ENCODE data around the gene KCNQ1. TPM values are rescaled to one million over a fixed set of nuclear protein-coding genes. Genes with fewer than 3 reads are reported as not detected.

KCNQ1 gene
- total RNA-seq, 1 donor from 2014 or later = 8.5 TPM

DNA sequence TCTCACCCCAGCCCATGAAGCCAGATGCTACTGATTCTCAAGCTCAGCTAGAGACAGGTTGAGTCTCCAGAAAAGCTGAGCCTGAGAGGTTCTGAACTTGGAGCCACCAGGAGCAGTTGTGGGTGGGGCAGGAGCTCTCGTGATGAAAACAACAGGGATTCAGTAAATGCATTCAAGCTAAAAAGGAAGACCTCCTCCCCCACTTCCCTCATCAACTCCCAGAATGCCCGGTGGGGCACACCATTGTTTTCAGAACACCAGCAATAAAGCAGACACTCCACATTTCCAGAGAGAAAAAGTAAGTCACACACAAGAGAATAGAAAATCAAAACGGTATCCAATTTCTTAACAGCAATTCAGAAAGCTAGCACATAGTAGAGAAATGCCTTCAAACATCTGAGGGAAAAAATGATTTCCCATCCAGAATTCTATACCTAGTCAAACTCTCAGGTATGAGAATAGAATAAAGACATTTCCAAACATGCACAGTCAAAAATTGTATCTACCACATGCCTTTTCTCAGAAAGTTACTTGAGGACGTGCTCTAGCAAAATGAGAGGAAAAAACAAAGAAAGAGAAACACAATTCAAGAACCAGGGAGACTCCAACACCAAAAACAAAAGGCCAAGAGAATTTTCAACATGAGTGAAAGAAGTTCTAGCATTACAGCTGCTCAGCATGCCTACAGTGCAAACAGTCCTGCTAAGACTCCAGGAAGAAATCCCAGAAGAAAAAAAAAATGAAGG, 383.9 kb downstream of the KCNQ1 start:
- H3K4me3 Mint-ChIP-seq = no peak overlapping the region
- H3K27ac Mint-ChIP-seq = no peak overlapping the region
- no peak for DNase-seq (ENCODE audit: low spot score in 2 of 2, unreplicated experiment in 2 of 2)
- no peaks in the 10 kb centered on the region for H3K27me3 Mint-ChIP-seq (ENCODE audit: low read depth)
- TF ChIP-seq, protein P1, sequence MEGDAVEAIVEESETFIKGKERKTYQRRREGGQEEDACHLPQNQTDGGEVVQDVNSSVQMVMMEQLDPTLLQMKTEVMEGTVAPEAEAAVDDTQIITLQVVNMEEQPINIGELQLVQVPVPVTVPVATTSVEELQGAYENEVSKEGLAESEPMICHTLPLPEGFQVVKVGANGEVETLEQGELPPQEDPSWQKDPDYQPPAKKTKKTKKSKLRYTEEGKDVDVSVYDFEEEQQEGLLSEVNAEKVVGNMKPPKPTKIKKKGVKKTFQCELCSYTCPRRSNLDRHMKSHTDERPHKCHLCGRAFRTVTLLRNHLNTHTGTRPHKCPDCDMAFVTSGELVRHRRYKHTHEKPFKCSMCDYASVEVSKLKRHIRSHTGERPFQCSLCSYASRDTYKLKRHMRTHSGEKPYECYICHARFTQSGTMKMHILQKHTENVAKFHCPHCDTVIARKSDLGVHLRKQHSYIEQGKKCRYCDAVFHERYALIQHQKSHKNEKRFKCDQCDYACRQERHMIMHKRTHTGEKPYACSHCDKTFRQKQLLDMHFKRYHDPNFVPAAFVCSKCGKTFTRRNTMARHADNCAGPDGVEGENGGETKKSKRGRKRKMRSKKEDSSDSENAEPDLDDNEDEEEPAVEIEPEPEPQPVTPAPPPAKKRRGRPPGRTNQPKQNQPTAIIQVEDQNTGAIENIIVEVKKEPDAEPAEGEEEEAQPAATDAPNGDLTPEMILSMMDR (IDR thresholded peaks at IDR 0.05; ENCODE audit: unreplicated experiment) = no peak
- peaks cover 21% of the 10 kb centered on the region for H3K9me3 Mint-ChIP-seq
- H3K36me3 Mint-ChIP-seq = peaks cover 15% of the 10 kb centered on the region
- peaks cover 26% of the 10 kb centered on the region for H3K4me1 Mint-ChIP-seq

DNA sequence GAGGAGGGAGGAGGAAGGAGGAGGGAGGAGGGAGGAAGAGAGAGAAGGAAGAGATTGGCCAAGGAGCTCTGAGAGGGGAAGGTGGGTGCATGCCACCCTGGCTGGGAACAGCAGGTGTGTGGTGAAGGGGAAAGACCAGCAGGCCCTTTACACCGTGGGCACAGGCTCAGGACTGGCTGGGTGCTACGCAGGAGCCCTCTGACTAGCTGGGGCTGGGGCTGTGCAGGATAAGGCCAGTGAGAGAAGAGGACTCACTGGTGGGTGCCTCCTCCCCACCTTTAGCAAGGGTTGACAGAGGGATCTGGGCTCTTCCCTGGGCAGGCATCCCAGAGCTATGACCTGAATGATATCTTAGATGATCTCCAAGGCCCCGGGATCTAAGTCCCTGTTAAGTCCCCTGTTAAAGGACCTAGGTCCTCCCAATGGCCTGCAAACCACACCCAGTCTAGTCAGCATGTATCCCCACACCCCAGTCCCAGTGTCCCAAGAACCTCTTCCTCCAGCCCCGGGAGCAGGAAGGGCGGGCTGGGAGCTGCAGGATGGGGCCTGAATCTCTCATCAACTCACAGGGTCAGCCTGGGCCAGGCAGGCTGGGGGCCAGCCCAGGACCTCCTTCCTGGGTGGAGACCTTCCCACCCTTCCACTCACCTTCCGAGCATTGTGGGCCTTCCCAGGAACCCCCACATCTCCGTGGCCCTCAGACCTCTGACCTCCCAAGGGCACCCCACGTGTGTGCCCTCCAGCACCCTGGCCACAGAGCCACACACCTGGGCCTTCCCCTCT, 385.4 kb downstream of the KCNQ1 start:
- peaks cover 21% of the 10 kb centered on the region for H3K9me3 Mint-ChIP-seq
- H3K36me3 Mint-ChIP-seq = peaks cover 15% of the 10 kb centered on the region
- no peaks in the 10 kb centered on the region for H3K27me3 Mint-ChIP-seq (ENCODE audit: low read depth)
- TF ChIP-seq, protein P1 (IDR thresholded peaks at IDR 0.05; ENCODE audit: unreplicated experiment) = no peak
- no peak for DNase-seq (ENCODE audit: low spot score in 2 of 2, unreplicated experiment in 2 of 2)
- no peak overlapping the region for H3K27ac Mint-ChIP-seq
- no peak overlapping the region for H3K4me3 Mint-ChIP-seq
- peaks cover 22% of the 10 kb centered on the region for H3K4me1 Mint-ChIP-seq

DNA sequence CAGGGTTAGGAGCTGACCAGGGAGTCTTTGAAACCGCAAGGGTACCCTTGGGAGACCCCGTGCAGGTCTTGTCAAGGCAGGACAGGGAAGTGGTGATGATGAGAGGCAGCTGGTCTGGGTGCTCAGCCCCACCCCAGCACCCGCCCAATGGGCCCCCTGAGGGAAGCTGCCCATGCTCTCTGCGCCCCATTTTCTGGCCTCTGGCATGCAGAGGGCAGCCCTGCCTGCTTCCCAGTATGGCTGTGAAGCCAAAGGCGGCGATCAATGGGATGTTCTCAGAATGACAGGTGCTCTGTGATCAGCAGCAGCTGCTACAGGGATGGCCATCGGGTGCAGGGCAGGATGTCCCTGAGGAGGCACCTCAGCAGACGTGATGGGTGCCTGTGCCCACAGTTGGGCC, 386.1 kb downstream of the KCNQ1 start:
- peaks cover 21% of the 10 kb centered on the region for H3K9me3 Mint-ChIP-seq
- H3K36me3 Mint-ChIP-seq = peaks cover 15% of the 10 kb centered on the region
- no peaks in the 10 kb centered on the region for H3K27me3 Mint-ChIP-seq (ENCODE audit: low read depth)
- no peak overlapping the region for H3K4me3 Mint-ChIP-seq
- peaks cover 23% of the 10 kb centered on the region for H3K4me1 Mint-ChIP-seq
- TF ChIP-seq, protein P1 (IDR thresholded peaks at IDR 0.05; ENCODE audit: unreplicated experiment) = no peak
- no peak overlapping the region for H3K27ac Mint-ChIP-seq
- DNase-seq (ENCODE audit: low spot score in 2 of 2, unreplicated experiment in 2 of 2) = no peak

DNA sequence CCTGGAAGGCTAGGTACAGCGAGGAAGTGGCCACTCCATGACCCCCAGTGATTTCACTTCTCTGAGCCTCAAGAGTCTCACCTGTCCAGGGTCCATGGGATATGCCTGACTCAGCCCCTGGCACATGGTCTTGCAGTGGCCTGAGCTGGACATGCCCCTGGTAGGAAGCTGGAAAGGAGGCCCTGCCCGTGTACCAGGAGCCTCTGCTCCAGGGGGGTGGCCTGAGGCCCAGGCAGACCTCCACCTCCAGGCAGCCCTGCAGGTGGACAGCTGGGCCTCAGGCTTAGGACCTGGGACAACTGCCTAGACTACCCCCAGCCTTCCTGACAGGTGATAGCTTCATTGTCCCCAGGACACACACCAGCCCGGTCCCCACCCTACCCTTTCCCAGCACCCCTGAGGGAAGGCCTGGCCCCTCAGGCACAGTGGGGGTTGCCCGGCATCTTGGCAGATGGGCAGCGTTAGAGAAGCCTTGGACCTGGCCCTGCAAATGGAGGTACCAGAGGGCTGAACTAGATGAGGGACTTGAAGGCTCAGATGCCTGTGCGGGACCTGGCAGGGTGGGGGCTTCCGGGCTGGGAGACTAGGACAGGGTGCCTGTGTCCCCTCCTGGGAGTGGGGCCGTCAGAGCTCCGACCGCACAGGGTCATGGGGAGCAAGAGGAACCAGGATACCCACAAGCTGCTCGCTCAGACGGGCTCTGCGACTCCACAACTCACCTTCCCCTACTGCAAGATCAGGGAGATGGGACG, 387.1 kb downstream of the KCNQ1 start:
- Mint-ChIP-seq H3K4me3 (no peak overlapping the region), H3K27ac (no peak overlapping the region), H3K27me3 (ENCODE audit: low read depth) (no peaks in the 10 kb centered on the region), H3K9me3 (peaks cover 21% of the 10 kb centered on the region), H3K4me1 (peaks cover 26% of the 10 kb centered on the region), H3K36me3 (peaks cover 15% of the 10 kb centered on the region)
- TF ChIP-seq, protein P1 (IDR thresholded peaks at IDR 0.05; ENCODE audit: unreplicated experiment) = no peak
- no peak for DNase-seq (ENCODE audit: low spot score in 2 of 2, unreplicated experiment in 2 of 2)

DNA sequence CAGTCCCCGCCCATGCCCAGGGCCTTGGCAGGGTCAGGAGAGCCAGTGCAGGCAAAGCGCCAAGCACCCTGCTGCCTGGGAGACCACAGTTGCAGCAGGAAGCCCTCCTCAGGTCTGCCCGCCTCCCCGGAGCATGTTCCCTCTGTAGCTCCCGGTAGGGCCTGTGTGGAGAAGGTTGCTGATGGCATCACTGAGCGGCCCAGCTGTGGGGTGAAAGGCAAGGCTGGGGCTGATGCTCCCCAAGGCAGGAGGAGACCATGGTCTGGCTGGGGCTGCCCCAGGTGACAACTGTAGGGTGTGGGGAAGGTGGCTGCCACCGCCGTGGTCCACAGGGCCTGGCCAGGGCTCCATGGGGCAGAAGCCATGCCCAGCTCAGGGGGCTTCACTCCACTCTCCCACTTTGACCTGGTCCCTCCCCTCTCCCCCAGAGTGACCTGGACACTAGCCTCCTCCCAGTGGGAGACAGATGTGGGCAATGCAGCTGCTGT, 387.8 kb downstream of the KCNQ1 start:
- H3K36me3 Mint-ChIP-seq = peaks cover 14% of the 10 kb centered on the region
- H3K27me3 Mint-ChIP-seq (ENCODE audit: low read depth) = no peaks in the 10 kb centered on the region
- DNase-seq (ENCODE audit: low spot score in 2 of 2, unreplicated experiment in 2 of 2) = no peak
- no peak overlapping the region for H3K4me3 Mint-ChIP-seq
- TF ChIP-seq, protein P1 (IDR thresholded peaks at IDR 0.05; ENCODE audit: unreplicated experiment) = no peak
- peaks cover 30% of the 10 kb centered on the region for H3K4me1 Mint-ChIP-seq
- no peak overlapping the region for H3K27ac Mint-ChIP-seq
- H3K9me3 Mint-ChIP-seq = peaks cover 20% of the 10 kb centered on the region
